IMR-90 (cell line): ENCODE measurements around the gene MRFAP1L1. TPM values are rescaled to one million over a fixed set of nuclear protein-coding genes. Genes with fewer than 3 reads are reported as not detected.

Source experiments
- ATAC-seq: fragments of 200-7000 bp; cut with Tn5 transposase; 2 replicates; pipeline ENCODE4 v1.9.1; 2020; ENCODE audit warnings: low read depth, mild to moderate bottlenecking, moderate library complexity
- BruUV-seq: library from RNA; stranded (reverse); fragments of 400-500 nt; replicated peaks from 2 replicates; lab custom pipeline; 2021; lab: Mats Ljungman, UMichigan
- CTCF ChIA-PET: fragments of 300-600 bp; formaldehyde crosslinking; extraction: SDS; loops from one replicate; lab custom pipeline; 2021; ENCODE audit warnings: antibody characterized with exemption; lab: Yijun Ruan, JAX
- POLR2A ChIA-PET: fragments of 300-600 bp; sonication (Branson Sonifier 250); formaldehyde crosslinking; loops from one replicate; lab custom pipeline; 2022; ENCODE audit warnings: antibody characterized with exemption; ENCODE audit not compliant: unreplicated experiment; lab: Charles Lee
- DNase-seq: peaks from one replicate; pipeline ENCODE4 v3.0.0; 2013
- H2AFZ ChIP-seq: replicated peaks from 2 replicates; pipeline ENCODE3; 2013; ENCODE audit warnings: low read length, mild to moderate bottlenecking; ENCODE audit not compliant: poor library complexity
- H2AK5ac ChIP-seq: 2 replicates; pipeline ENCODE4 v1.6.1; 2013; ENCODE audit warnings: low read depth, low read length, inconsistent platforms
- H2AK9ac ChIP-seq: replicated peaks from 2 replicates; pipeline ENCODE3; 2013; ENCODE audit warnings: mild to moderate bottlenecking, low read depth, low read length, moderate library complexity; ENCODE audit not compliant: poor library complexity
- H2BK120ac ChIP-seq: 2 replicates; pipeline ENCODE4 v1.6.1; 2013; ENCODE audit warnings: low read depth, low read length, inconsistent platforms
- H2BK15ac ChIP-seq: 3 replicates; pipeline ENCODE4 v1.6.1; 2013; ENCODE audit warnings: low read depth, low read length, inconsistent platforms
- H2BK20ac ChIP-seq: 2 replicates; pipeline ENCODE4 v1.6.1; 2013; ENCODE audit warnings: low read depth, mild to moderate bottlenecking, inconsistent platforms, low read length, moderate library complexity
- H2BK5ac ChIP-seq: 2 replicates; pipeline ENCODE4 v1.6.1; 2013; ENCODE audit warnings: mild to moderate bottlenecking, low read depth, low read length, inconsistent platforms; ENCODE audit not compliant: poor library complexity, severe bottlenecking
- H3K14ac ChIP-seq: replicated peaks from 2 replicates; pipeline ENCODE4 v1.6.1; 2013; ENCODE audit warnings: low read depth, low read length, inconsistent platforms
- H3K18ac ChIP-seq: 2 replicates; pipeline ENCODE4 v1.6.1; 2013; ENCODE audit warnings: low read depth, low read length, control low read depth
- H3K23ac ChIP-seq: 2 replicates; pipeline ENCODE4 v1.6.1; 2013; ENCODE audit warnings: low read depth, low read length, inconsistent platforms
- H3K27ac ChIP-seq: 2 replicates; pipeline ENCODE4 v1.5.1; 2013; ENCODE audit warnings: mild to moderate bottlenecking, control low read depth, low read length; ENCODE audit not compliant: insufficient read depth
- H3K27me3 ChIP-seq: 2 replicates; pipeline ENCODE4 v1.6.1; 2013; ENCODE audit warnings: low read length; ENCODE audit not compliant: control insufficient read depth, insufficient read depth
- H3K36me3 ChIP-seq: 2 replicates; pipeline ENCODE4 v1.6.1; 2013; ENCODE audit warnings: low read length, mixed read lengths; ENCODE audit not compliant: control insufficient read depth, insufficient read depth
- H3K4ac ChIP-seq: 2 replicates; pipeline ENCODE4 v1.6.1; 2013; ENCODE audit warnings: low read depth, low read length, inconsistent platforms
- H3K4me1 ChIP-seq: 2 replicates; pipeline ENCODE4 v1.6.1; 2013; ENCODE audit warnings: low read length, mixed read lengths; ENCODE audit not compliant: control insufficient read depth, insufficient read depth
- H3K4me2 ChIP-seq: 2 replicates; pipeline ENCODE4 v1.6.1; 2013; ENCODE audit warnings: low read depth, mild to moderate bottlenecking, control low read depth, low read length, moderate library complexity
- H3K4me3 ChIP-seq: 2 replicates; pipeline ENCODE4 v1.5.1; 2013; ENCODE audit warnings: low read depth, mild to moderate bottlenecking, control low read depth, low read length, moderate library complexity; ENCODE audit not compliant: insufficient read depth
- H3K56ac ChIP-seq: 2 replicates; pipeline ENCODE4 v1.6.1; 2013; ENCODE audit warnings: low read length, inconsistent platforms; ENCODE audit not compliant: insufficient read depth; ENCODE audit errors: extremely low read depth
- H3K79me1 ChIP-seq, 2 experiments: 2 replicates each; pipeline ENCODE4 v1.6.1; 2013; ENCODE audit warnings: low read length in 2 of 2, inconsistent platforms in 1 of 2, low read depth in 1 of 2
- H3K9ac ChIP-seq: 2 replicates; pipeline ENCODE4 v1.6.1; 2013; ENCODE audit warnings: low read depth, low read length, control low read depth
- H3K9me1 ChIP-seq: 2 replicates; pipeline ENCODE4 v1.6.1; 2013; ENCODE audit warnings: low read length, inconsistent platforms; ENCODE audit not compliant: insufficient read depth
- H3K9me3 ChIP-seq: 2 replicates; pipeline ENCODE4 v1.6.1; 2013; ENCODE audit warnings: low read length; ENCODE audit not compliant: control insufficient read depth, insufficient read depth
- H4K20me1 ChIP-seq: 2 replicates; pipeline ENCODE4 v1.6.1; 2013; ENCODE audit warnings: low read length, inconsistent platforms; ENCODE audit not compliant: insufficient read depth
- H4K5ac ChIP-seq: 2 replicates; pipeline ENCODE4 v1.6.1; 2013; ENCODE audit warnings: mild to moderate bottlenecking, low read depth, low read length, control low read depth
- H4K8ac ChIP-seq, 2 experiments: 2 replicates each; pipeline ENCODE4 v1.6.1; 2013; ENCODE audit warnings: low read depth in 2 of 2, low read length in 2 of 2, control low read depth in 1 of 2, inconsistent platforms in 1 of 2
- H4K91ac ChIP-seq: 2 replicates; pipeline ENCODE4 v1.6.1; 2013; ENCODE audit warnings: low read depth, low read length, inconsistent platforms; ENCODE audit not compliant: insufficient read depth
- CEBPB ChIP-seq: IDR thresholded peaks from 2 replicates; pipeline ENCODE4 v1.6.1; 2012; ENCODE audit warnings: low read depth, low read length, improper control_type of control experiment
- CHD1 ChIP-seq: IDR thresholded peaks from 2 replicates; pipeline ENCODE4 v1.6.1; 2012; ENCODE audit warnings: low read depth, low read length, improper control_type of control experiment
- ELK1 ChIP-seq: fragments of 150-350 bp; IDR thresholded peaks from 2 replicates; pipeline ENCODE4 v1.6.1; 2016; ENCODE audit warnings: low read depth, mild to moderate bottlenecking, low read length, moderate library complexity, borderline replicate concordance
- FOS ChIP-seq: fragments of 150-350 bp; IDR thresholded peaks from 2 replicates; pipeline ENCODE4 v1.6.1; 2016; ENCODE audit warnings: low read depth, low read length
- MAFK ChIP-seq: IDR thresholded peaks from 2 replicates; pipeline ENCODE4 v1.6.1; 2012; ENCODE audit warnings: low read depth, low read length, improper control_type of control experiment
- MAZ ChIP-seq: IDR thresholded peaks from 2 replicates; pipeline ENCODE4 v1.6.1; 2012; ENCODE audit warnings: low read depth, mild to moderate bottlenecking, low read length, improper control_type of control experiment, moderate library complexity, borderline replicate concordance
- MXI1 ChIP-seq: IDR thresholded peaks from 2 replicates; pipeline ENCODE4 v1.6.1; 2012; ENCODE audit warnings: low read depth, mild to moderate bottlenecking, low read length, moderate library complexity, borderline replicate concordance
- POLR2A ChIP-seq: IDR thresholded peaks from 2 replicates; pipeline ENCODE4 v1.6.1; 2012; ENCODE audit warnings: mild to moderate bottlenecking, low read depth, low read length
- RAD21 ChIP-seq: IDR thresholded peaks from 2 replicates; pipeline ENCODE4 v1.6.1; 2012; ENCODE audit warnings: low read length, improper control_type of control experiment
- SMC3 ChIP-seq: fragments of 150-350 bp; IDR thresholded peaks from 2 replicates; pipeline ENCODE4 v1.6.1; 2016; ENCODE audit warnings: low read depth, mild to moderate bottlenecking, antibody characterized with exemption, low read length, moderate library complexity
- WGBS, 2 experiments: methylation state at CpG; one replicate each; pipeline versions ENCODE4 v1.1.5 to v1.1.7; 2013; ENCODE audit warnings: missing lambda C conversion rate in 2 of 2; ENCODE audit not compliant: insufficient read length in 1 of 2; ENCODE audit errors: extremely low coverage in 2 of 2; 5-methylcytosine and 5-hydroxymethylcytosine counted together
- dilution Hi-C: fragments of 300-500 bp; cut with HindIII; formaldehyde crosslinking; loops from one replicate; pipeline ENCODE4 v1.14.3; 2018; ENCODE audit warnings: low sequenced_read_pairs; ENCODE audit not compliant: unreplicated experiment
- in situ Hi-C: fragments of 300-500 bp; cut with MboI; formaldehyde crosslinking; loops from 3 replicates; pipeline ENCODE4 v1.14.3; 2019; ENCODE audit warnings: low sequenced_read_pairs, inconsistent platforms, mixed read lengths
- intact Hi-C: fragments of 100-400 bp; cut with micrococcal nuclease; formaldehyde crosslinking; loops from 2 replicates; pipeline ENCODE4 v1.10.0; 2022
- polyA plus RNA-seq, 3 experiments: library from polyadenylated mRNA; depleted of rRNA; stranded (reverse); fragments of >200 nt; gene quantifications; 2 replicates each; pipeline ENCODE4 v1.2.3, GENCODE V29; 2012; ENCODE audit warnings: low replicate concordance in 1 of 3
- total RNA-seq: library from RNA; depleted of rRNA; stranded (reverse); fragments of >200 nt; gene quantifications from 2 replicates; pipeline ENCODE4 v1.2.3, GENCODE V29; 2012

Gene MRFAP1L1
- total and polyA plus RNA-seq, 2 of the 4 experiments (the other 2 are of a cell fraction), result 31.7 to 47.0 TPM

DNA sequence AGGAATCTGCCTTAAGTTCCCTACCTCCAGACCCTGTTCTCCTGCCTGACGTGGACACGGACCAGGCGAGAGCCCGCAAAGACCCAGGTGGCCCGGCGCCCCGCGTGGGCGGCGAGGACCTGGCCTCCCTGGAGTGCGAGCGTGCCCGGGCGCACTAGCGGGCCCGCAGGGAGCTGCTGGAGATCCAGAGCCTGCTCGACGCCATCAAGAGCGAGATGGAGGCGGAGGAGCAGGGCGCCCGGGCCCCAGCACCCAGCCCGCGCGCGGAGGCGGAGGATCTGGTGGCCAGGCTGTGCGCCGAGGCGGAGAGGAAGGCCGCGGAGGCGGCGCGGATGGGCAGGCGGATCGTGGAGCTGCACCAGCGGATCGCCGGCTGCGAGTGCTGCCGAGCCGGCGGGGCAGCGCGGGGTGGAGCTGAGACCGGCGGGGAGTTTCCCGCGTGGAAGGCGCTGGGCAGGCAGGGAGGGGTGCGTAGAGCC is 51.0 kb downstream of the MRFAP1L1 start:
- ATAC-seq (peak; percentile 90), DNase-seq (peak; percentile 28)
- no peak overlapping the region for H2BK5ac ChIP-seq
- H3K18ac ChIP-seq, result no peak overlapping the region
- intact Hi-C loops (no loop called here), dilution Hi-C loops (no loop called here), in situ Hi-C loops (no loop called here)
- no peak overlapping the region for H3K4ac ChIP-seq
- peak overlapping the region; percentile 85 for H2AFZ ChIP-seq
- H3K9me3 ChIP-seq, result no peaks in the 10 kb centered on the region
- no peaks in the 10 kb centered on the region for H3K36me3 ChIP-seq
- H3K9ac ChIP-seq, result 0 out of 2 replicates have a peak overlapping the region, but pooled peaks have one; percentile 16
- H4K5ac ChIP-seq, result no peak overlapping the region
- H3K27ac ChIP-seq, result no peak overlapping the region
- no peaks in the 10 kb centered on the region for H3K4me1 ChIP-seq
- peak overlapping the region; percentile 74 for H3K4me2 ChIP-seq
- POLR2A ChIA-PET, result no interaction called here
- H3K27me3 ChIP-seq, result peaks cover 10% of the 10 kb centered on the region
- no peaks in the 10 kb centered on the region for H3K79me1 ChIP-seq
- CTCF ChIA-PET, result no interaction called here
- H3K23ac ChIP-seq, result peak overlapping the region; percentile 59
- H2BK15ac ChIP-seq, result no peak overlapping the region
- H2AK9ac ChIP-seq, result peak overlapping the region; percentile 63
- no peaks in the 10 kb centered on the region for H3K9me1 ChIP-seq
- H2BK120ac ChIP-seq, result no peak overlapping the region
- H3K4me3 ChIP-seq, result 0 out of 2 replicates have a peak overlapping the region, but pooled peaks have one; percentile 15
- no peak overlapping the region for H3K14ac ChIP-seq
- H4K20me1 ChIP-seq, result no peaks in the 10 kb centered on the region
- H3K56ac ChIP-seq, result no peak overlapping the region
- TF ChIP-seq CEBPB (no peak), FOS (no peak), MAZ (no peak), ELK1 (no peak), POLR2A (no peak), MXI1 (no peak), CHD1 (no peak), SMC3 (no peak), MAFK (no peak), RAD21 (no peak)
- peak overlapping the region in 1 of 2 experiments; percentile 68; a peak in 2 of 4 replicates for H4K8ac ChIP-seq
- H4K91ac ChIP-seq, result no peak overlapping the region; the same call in 1 of the 2 replicates
- no peak overlapping the region for H2BK20ac ChIP-seq
- H2AK5ac ChIP-seq, result no peak overlapping the region
- no TSS peak for BruUV-seq
- 68% methylated on average over 3 of the region's 52 CpGs; no CpG with 5 or more reads in 1 of the 2 experiments for WGBS, 2 experiments
